K562 (cell line): Measurements from ENCODE around the gene TTC38. TPM values are rescaled to one million over a fixed set of nuclear protein-coding genes. Genes with fewer than 3 reads are reported as not detected.

ENCODE experiments used
- ARID1B ChIP-seq: fragments of 450-650 bp; IDR thresholded peaks from 2 replicates; pipeline ENCODE4 v1.6.1; 2016; ENCODE audit warnings: antibody characterized with exemption, mild to moderate bottlenecking, inconsistent platforms
- FOXJ3 ChIP-seq: sonication (generic); formaldehyde crosslinking; IDR thresholded peaks from 2 replicates; pipeline ENCODE4 v1.4.0; 2020; ENCODE audit warnings: mild to moderate bottlenecking, missing genetic modification reagents
- KDM2B ChIP-seq: fragments of 250-450 bp; sonication (Bioruptor Pico); IDR thresholded peaks from 2 replicates; pipeline ENCODE4 v1.8.0; 2021; ENCODE audit warnings: mild to moderate bottlenecking, moderate library complexity
- MYBL2 ChIP-seq, 2 experiments: fragments of 450-650 bp in 1 of 2; sonication (generic) in 1 of 2; formaldehyde crosslinking in 1 of 2; IDR thresholded peaks; 2 replicates each; pipeline versions ENCODE4 v1.6.1 to v1.8.1; 2017 to 2022; ENCODE audit warnings: borderline replicate concordance in 1 of 2, inconsistent platforms in 1 of 2, low read depth in 1 of 2, mild to moderate bottlenecking in 1 of 2, missing genetic modification reagents in 1 of 2, moderate library complexity in 1 of 2
- NFE2 ChIP-seq: IDR thresholded peaks from 2 replicates; pipeline ENCODE4 v1.6.1; 2014; ENCODE audit warnings: antibody characterized with exemption, low read depth
- PHF21A ChIP-seq: fragments of 450-650 bp; IDR thresholded peaks from 2 replicates; pipeline ENCODE4 v1.6.1; 2017; ENCODE audit warnings: low read depth, borderline replicate concordance
- REST ChIP-seq, 2 experiments: fragments of 450-650 bp; formaldehyde crosslinking in 1 of 2; IDR thresholded peaks; 2 replicates each; pipeline versions ENCODE4 v1.4.0 to v1.6.1; 2014 to 2020; ENCODE audit warnings: mild to moderate bottlenecking in 2 of 2, borderline replicate concordance in 1 of 2, low read depth in 1 of 2
- TCF3 ChIP-seq: sonication (generic); formaldehyde crosslinking; IDR thresholded peaks from 2 replicates; pipeline ENCODE4 v1.4.0; 2020; ENCODE audit warnings: mild to moderate bottlenecking, missing genetic modification reagents
- THAP7 ChIP-seq: fragments of 250-450 bp; sonication (Bioruptor Pico); IDR thresholded peaks from 2 replicates; pipeline ENCODE4 v1.5.0; 2021
- ZEB2 ChIP-seq: fragments of 450-650 bp; IDR thresholded peaks from 2 replicates; pipeline ENCODE4 v1.6.1; 2016
- ZNF165 ChIP-seq: fragments of 250-450 bp; sonication (Bioruptor Pico); IDR thresholded peaks from 2 replicates; pipeline ENCODE4 v1.4.0; 2020; ENCODE audit warnings: borderline replicate concordance
- ZNF586 ChIP-seq: fragments of 450-650 bp; formaldehyde crosslinking; conservative IDR thresholded peaks from 2 replicates; pipeline ENCODE4 v1.4.0; 2020; ENCODE audit warnings: mild to moderate bottlenecking, moderate library complexity
- ZNF592 ChIP-seq: fragments of 450-650 bp; IDR thresholded peaks from 2 replicates; pipeline ENCODE4 v1.6.1; 2017; ENCODE audit warnings: antibody characterized with exemption, mild to moderate bottlenecking
- polyA plus RNA-seq, 8 experiments: library from polyadenylated mRNA; depleted of rRNA in 4 of 8; stranded (reverse) in 5 of 8; unstranded in 3 of 8; fragments of >200 nt; fragmentation: Nextera tagmentation in 2 of 8; fragmentation: Illumina TruSeq in 1 of 8; extraction: Ambion mirVana in 2 of 8; extraction: Trizol in 1 of 8; gene quantifications; 2 replicates each; pipeline versions ENCODE4 v1.2.1 to v1.2.3, GENCODE V29; 2011 to 2014; ENCODE audit warnings: inconsistent platforms in 1 of 8, missing spikeins in 1 of 8
- total RNA-seq, 7 experiments: library from RNA; depleted of rRNA in 6 of 7; stranded (reverse); fragments of >200 nt in 6 of 7; fragmentation: Illumina TruSeq in 2 of 7; extraction: Trizol in 2 of 7; gene quantifications; 2 replicates each; pipeline versions ENCODE4 v1.2.1 to v1.2.3, GENCODE V29; 2011 to 2021; ENCODE audit warnings: low replicate concordance in 1 of 7

The TTC38 gene
- total and polyA plus RNA-seq, 9 of the 15 experiments (the other 6 are each of a cell fraction or from before 2014, with no cell fraction given): 0.84 to 28.4 (median 18.1) TPM

- TF ChIP-seq REST (IDR thresholded peaks at IDR 0.05; ENCODE audit: borderline replicate concordance): no peak
- no peak for TF ChIP-seq REST (CRISPR knock-in tag; IDR thresholded peaks at IDR 0.05; ENCODE audit: low read depth)
- no peak for TF ChIP-seq ZEB2
- TF ChIP-seq PHF21A: no peak
- TF ChIP-seq KDM2B: no peak
- peak; percentile 82 for TF ChIP-seq ARID1B
- no peak for TF ChIP-seq NFE2
- TF ChIP-seq ZNF586 (CRISPR knock-in tag): no peak
- TF ChIP-seq THAP7 (CRISPR knock-in tag): no peak
- no peak for TF ChIP-seq MYBL2 (IDR thresholded peaks at IDR 0.05; ENCODE audit: low read depth)
- TF ChIP-seq MYBL2 (CRISPR knock-in tag; IDR thresholded peaks at IDR 0.05; ENCODE audit: borderline replicate concordance): no peak
- TF ChIP-seq TCF3: peak; percentile 82
- TF ChIP-seq ZNF592: peak; percentile 61; the same call in 1 of the 2 replicates
- peak; percentile 59; the same call in 1 of the 2 replicates for TF ChIP-seq ZNF165 (CRISPR knock-in tag)
- TF ChIP-seq FOXJ3 (CRISPR knock-in tag): no peak
These were observed 26.3 kb upstream of the TTC38 start (continued) for GRCh38 chr22:46241396-46242007.
